ENCODE data around the gene RDH5.

The RDH5 gene

GRCh38 chr12:55694188-55694515 is 26.0 kb upstream of the RDH5 start:
- DNase-seq (ENCODE audit: insufficient read length, low spot score) (no peak), FAIRE-seq (no peak)
- TF ChIP-seq POLR2AphosphoS5 (IDR thresholded peaks at IDR 0.05; ENCODE audit: low read depth, low read length) (no peak), TAF1 (IDR thresholded peaks at IDR 0.05; ENCODE audit: low read depth, low read length) (no peak), SPI1 (IDR thresholded peaks at IDR 0.05; ENCODE audit: low read depth, low read length) (no peak), POLR2A (IDR thresholded peaks at IDR 0.05; ENCODE audit: low read depth, low read length) (no peak), POU2F2 (IDR thresholded peaks at IDR 0.05; ENCODE audit: low read depth, low read length) (no peak), PAX5 (IDR thresholded peaks at IDR 0.05; ENCODE audit: insufficient read depth, low read length, severe bottlenecking) (no peak)

GRCh38 chr12:55694651-55695050 is 25.5 kb upstream of the RDH5 start:
- no peak for TF ChIP-seq POLR2AphosphoS5 (IDR thresholded peaks at IDR 0.05; ENCODE audit: low read depth, low read length)
- no peak for TF ChIP-seq SPI1 (IDR thresholded peaks at IDR 0.05; ENCODE audit: low read depth, low read length)
- TF ChIP-seq POLR2A (IDR thresholded peaks at IDR 0.05; ENCODE audit: low read depth, low read length): no peak
- TF ChIP-seq PAX5 (IDR thresholded peaks at IDR 0.05; ENCODE audit: insufficient read depth, low read length, severe bottlenecking): no peak
- no peak for TF ChIP-seq TAF1 (IDR thresholded peaks at IDR 0.05; ENCODE audit: low read depth, low read length)
- TF ChIP-seq POU2F2 (IDR thresholded peaks at IDR 0.05; ENCODE audit: low read depth, low read length): no peak
- DNase-seq (ENCODE audit: insufficient read length, low spot score) (no peak), FAIRE-seq (no peak)

- no peak for DNase-seq (ENCODE audit: insufficient read length, low spot score)
- TF ChIP-seq TAF1 (IDR thresholded peaks at IDR 0.05; ENCODE audit: low read depth, low read length) (no peak), POLR2A (IDR thresholded peaks at IDR 0.05; ENCODE audit: low read depth, low read length) (no peak), PAX5 (IDR thresholded peaks at IDR 0.05; ENCODE audit: insufficient read depth, low read length, severe bottlenecking) (no peak), POU2F2 (IDR thresholded peaks at IDR 0.05; ENCODE audit: low read depth, low read length) (no peak), POLR2AphosphoS5 (IDR thresholded peaks at IDR 0.05; ENCODE audit: low read depth, low read length) (no peak), SPI1 (IDR thresholded peaks at IDR 0.05; ENCODE audit: low read depth, low read length) (no peak)
- no peak for FAIRE-seq
Measured at GRCh38 chr12:55695349-55695748, 24.8 kb upstream of the RDH5 start.

- no peak for TF ChIP-seq POU2F2 (IDR thresholded peaks at IDR 0.05; ENCODE audit: low read depth, low read length)
- TF ChIP-seq POLR2A (IDR thresholded peaks at IDR 0.05; ENCODE audit: low read depth, low read length): no peak
- TF ChIP-seq POLR2AphosphoS5 (IDR thresholded peaks at IDR 0.05; ENCODE audit: low read depth, low read length): no peak
- no peak for TF ChIP-seq TAF1 (IDR thresholded peaks at IDR 0.05; ENCODE audit: low read depth, low read length)
- TF ChIP-seq PAX5 (IDR thresholded peaks at IDR 0.05; ENCODE audit: insufficient read depth, low read length, severe bottlenecking): no peak
- TF ChIP-seq SPI1 (IDR thresholded peaks at IDR 0.05; ENCODE audit: low read depth, low read length): no peak
- DNase-seq (ENCODE audit: insufficient read length, low spot score): no peak
- FAIRE-seq: no peak
Measured at GRCh38 chr12:55696141-55696540, 24.1 kb upstream of the RDH5 start.

GRCh38 chr12:55696796-55697462 is 23.3 kb upstream of the RDH5 start:
- TF ChIP-seq SPI1 (IDR thresholded peaks at IDR 0.05; ENCODE audit: low read depth, low read length) (no peak), POLR2AphosphoS5 (IDR thresholded peaks at IDR 0.05; ENCODE audit: low read depth, low read length) (no peak), POU2F2 (IDR thresholded peaks at IDR 0.05; ENCODE audit: low read depth, low read length) (no peak), POLR2A (IDR thresholded peaks at IDR 0.05; ENCODE audit: low read depth, low read length) (no peak), TAF1 (IDR thresholded peaks at IDR 0.05; ENCODE audit: low read depth, low read length) (no peak), PAX5 (IDR thresholded peaks at IDR 0.05; ENCODE audit: insufficient read depth, low read length, severe bottlenecking) (no peak)
- FAIRE-seq (no peak), DNase-seq (ENCODE audit: insufficient read length, low spot score) (no peak)

DNA sequence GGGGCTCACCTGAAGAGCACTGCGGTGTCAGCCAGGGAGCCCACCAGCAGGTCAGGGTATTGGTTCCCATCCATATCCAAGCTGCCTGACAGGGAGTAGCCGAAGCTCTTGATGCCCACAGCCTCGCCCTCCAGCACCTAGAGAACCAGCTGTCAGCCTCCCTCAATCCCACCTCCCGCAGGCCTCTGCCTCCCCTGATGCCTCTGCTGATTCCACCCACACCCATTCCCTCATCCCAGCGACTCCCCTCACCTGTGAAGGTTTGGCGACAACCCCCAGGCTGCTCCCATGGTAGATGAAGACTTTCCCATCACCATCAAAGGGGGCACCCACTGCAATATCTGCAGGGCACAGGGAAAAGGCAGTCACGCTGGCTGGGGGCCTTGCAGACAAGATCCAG is 22.5 kb upstream of the RDH5 start:
- FAIRE-seq (no peak), DNase-seq (ENCODE audit: insufficient read length, low spot score) (no peak)
- TF ChIP-seq POLR2A (IDR thresholded peaks at IDR 0.05; ENCODE audit: low read depth, low read length) (no peak), PAX5 (IDR thresholded peaks at IDR 0.05; ENCODE audit: insufficient read depth, low read length, severe bottlenecking) (no peak), SPI1 (IDR thresholded peaks at IDR 0.05; ENCODE audit: low read depth, low read length) (no peak), POLR2AphosphoS5 (IDR thresholded peaks at IDR 0.05; ENCODE audit: low read depth, low read length) (no peak), POU2F2 (IDR thresholded peaks at IDR 0.05; ENCODE audit: low read depth, low read length) (no peak), TAF1 (IDR thresholded peaks at IDR 0.05; ENCODE audit: low read depth, low read length) (no peak)

GRCh38 chr12:55698241-55698955 is 21.8 kb upstream of the RDH5 start:
- FAIRE-seq (no peak), DNase-seq (ENCODE audit: insufficient read length, low spot score) (no peak)
- no peak for TF ChIP-seq POU2F2 (IDR thresholded peaks at IDR 0.05; ENCODE audit: low read depth, low read length)
- TF ChIP-seq PAX5 (IDR thresholded peaks at IDR 0.05; ENCODE audit: insufficient read depth, low read length, severe bottlenecking): no peak
- no peak for TF ChIP-seq TAF1 (IDR thresholded peaks at IDR 0.05; ENCODE audit: low read depth, low read length)
- TF ChIP-seq SPI1 (IDR thresholded peaks at IDR 0.05; ENCODE audit: low read depth, low read length): no peak
- TF ChIP-seq POLR2A (IDR thresholded peaks at IDR 0.05; ENCODE audit: low read depth, low read length): no peak
- TF ChIP-seq POLR2AphosphoS5 (IDR thresholded peaks at IDR 0.05; ENCODE audit: low read depth, low read length): no peak

GRCh38 chr12:55698965-55699364 is 21.2 kb upstream of the RDH5 start:
- DNase-seq (ENCODE audit: insufficient read length, low spot score) (no peak), FAIRE-seq (no peak)
- no peak for TF ChIP-seq POLR2AphosphoS5 (IDR thresholded peaks at IDR 0.05; ENCODE audit: low read depth, low read length)
- TF ChIP-seq TAF1 (IDR thresholded peaks at IDR 0.05; ENCODE audit: low read depth, low read length): no peak
- no peak for TF ChIP-seq PAX5 (IDR thresholded peaks at IDR 0.05; ENCODE audit: insufficient read depth, low read length, severe bottlenecking)
- no peak for TF ChIP-seq POU2F2 (IDR thresholded peaks at IDR 0.05; ENCODE audit: low read depth, low read length)
- TF ChIP-seq SPI1 (IDR thresholded peaks at IDR 0.05; ENCODE audit: low read depth, low read length): no peak
- no peak for TF ChIP-seq POLR2A (IDR thresholded peaks at IDR 0.05; ENCODE audit: low read depth, low read length)

DNA sequence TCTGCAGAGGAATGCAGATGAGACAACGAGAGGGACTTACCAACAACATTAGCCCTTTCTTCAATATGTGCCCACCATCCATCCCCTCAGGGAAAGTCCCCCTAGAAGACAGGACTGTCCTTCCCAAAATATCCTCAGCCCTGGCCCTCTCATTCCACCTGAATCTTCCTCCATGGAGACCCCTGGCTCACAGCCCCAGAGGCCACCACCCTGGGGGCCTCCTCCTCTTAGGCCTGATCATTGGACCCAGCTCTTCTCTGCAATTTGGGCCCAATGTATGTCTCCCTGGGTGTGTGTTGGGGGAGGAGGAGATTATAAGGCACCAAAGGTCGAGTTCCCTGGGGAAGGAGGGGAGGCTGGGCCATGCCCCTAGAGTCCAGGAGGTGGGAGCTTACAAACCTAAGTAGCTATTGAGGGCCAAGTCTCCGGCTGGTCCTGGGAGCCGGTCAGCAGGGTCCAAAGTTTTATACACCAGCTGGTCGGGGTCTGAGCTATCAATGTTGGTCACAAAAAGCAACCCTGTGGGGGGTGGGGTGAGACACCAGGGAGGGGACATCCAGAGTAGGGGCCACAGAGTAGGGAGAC is 20.6 kb upstream of the RDH5 start:
- DNase-seq (ENCODE audit: insufficient read length, low spot score) (no peak), FAIRE-seq (no peak)
- TF ChIP-seq POLR2AphosphoS5 (IDR thresholded peaks at IDR 0.05; ENCODE audit: low read depth, low read length): no peak
- TF ChIP-seq POU2F2 (IDR thresholded peaks at IDR 0.05; ENCODE audit: low read depth, low read length): no peak
- no peak for TF ChIP-seq SPI1 (IDR thresholded peaks at IDR 0.05; ENCODE audit: low read depth, low read length)
- TF ChIP-seq TAF1 (IDR thresholded peaks at IDR 0.05; ENCODE audit: low read depth, low read length): no peak
- TF ChIP-seq POLR2A (IDR thresholded peaks at IDR 0.05; ENCODE audit: low read depth, low read length): no peak
- no peak for TF ChIP-seq PAX5 (IDR thresholded peaks at IDR 0.05; ENCODE audit: insufficient read depth, low read length, severe bottlenecking)
